GM12865 (cell line): ENCODE data around the gene IFT80.

Experiments used
- DNase-seq: peaks from one replicate; pipeline ENCODE4 v3.0.0; 2010; ENCODE audit warnings: low read depth
- H3K4me3 ChIP-seq: 2 replicates; pipeline ENCODE4 v1.5.1; 2011; ENCODE audit warnings: mild to moderate bottlenecking, low read depth, low read length, control low read depth
- CTCF ChIP-seq: IDR thresholded peaks from 2 replicates; pipeline ENCODE4 v1.5.1; 2011; ENCODE audit warnings: low read length, control low read depth, low read depth, inconsistent platforms; ENCODE audit not compliant: insufficient read depth; ENCODE audit errors: missing control alignments

Gene IFT80

DNA sequence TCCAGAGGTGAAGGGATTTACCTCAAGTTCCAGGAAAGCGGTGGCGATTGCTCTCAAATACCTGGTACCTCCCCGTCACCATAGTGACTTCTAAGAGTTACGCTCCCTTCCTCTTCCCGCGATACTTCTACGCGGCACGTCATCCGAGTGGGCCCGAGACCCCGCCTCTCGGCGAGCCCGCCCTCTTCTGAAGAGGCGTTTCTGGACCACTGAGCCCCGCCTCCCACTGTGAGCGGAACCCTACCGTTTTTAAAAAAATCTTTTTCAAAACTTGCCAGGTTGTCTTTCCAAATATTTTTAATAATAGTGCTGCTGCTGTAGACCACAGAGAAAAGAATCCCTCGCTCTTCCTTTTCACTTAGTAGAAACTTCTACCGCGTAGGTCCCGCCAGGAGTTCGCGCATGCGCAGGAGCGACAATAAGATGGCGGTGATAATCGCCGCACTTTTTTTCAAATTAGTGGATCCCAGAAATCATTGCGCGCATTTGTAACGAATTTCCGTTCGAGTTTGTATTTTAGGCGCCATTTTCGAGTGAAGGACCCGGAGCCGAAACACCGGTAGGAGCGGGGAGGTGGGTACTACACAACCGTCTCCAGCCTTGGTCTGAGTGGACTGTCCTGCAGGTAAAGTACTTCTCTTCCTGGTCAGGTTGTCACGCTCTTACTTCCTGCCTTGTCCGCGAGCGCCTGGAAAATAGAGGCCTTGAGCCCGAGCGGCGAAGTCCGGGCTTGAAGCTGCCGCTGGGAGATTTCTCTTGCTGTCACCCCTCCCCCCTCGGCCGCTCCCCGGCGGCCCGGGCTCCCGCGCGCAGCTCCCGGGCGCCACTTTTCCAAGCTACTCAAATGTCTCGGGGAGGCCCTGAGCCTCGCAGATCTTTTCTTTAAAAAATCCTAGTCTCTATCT is at the start of gene IFT80, which contains the start of gene SMC4:
TSS of gene IFT80 (minus strand) at position 101 of the 905 bp plus-strand sequence. CDS start 14,625 bp downstream, outside the sequence.
TSS of gene SMC4 (plus strand) at position 526 of the 905 bp plus-strand sequence. CDS start 1,177 bp downstream, outside the sequence.
- H3K4me3 ChIP-seq = peak within 1 kb of the TSS; percentile 85
- peak; percentile 98 for DNase-seq
- no peak for TF ChIP-seq CTCF

DNA sequence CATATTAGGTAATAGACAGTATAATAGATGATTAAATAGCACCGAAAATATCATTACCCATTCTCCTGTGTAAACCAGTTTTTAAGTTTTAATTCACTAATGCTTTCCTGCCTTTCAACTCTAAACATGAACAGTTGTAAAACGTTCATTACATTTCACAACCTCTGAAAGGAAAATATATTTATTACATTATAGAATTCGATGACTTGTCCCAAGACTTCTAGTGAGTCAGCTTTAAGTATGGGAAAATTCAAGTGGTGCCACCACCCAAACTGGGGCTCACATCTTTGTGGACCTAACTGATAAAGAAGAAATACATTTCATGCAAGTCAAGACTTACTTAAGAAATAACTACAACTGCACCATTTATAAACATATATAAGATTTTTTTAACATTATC is 48.5 kb upstream of the IFT80 start:
- TF ChIP-seq CTCF = no peak
- H3K4me3 ChIP-seq = peak overlapping the region; percentile 86
- DNase-seq = no peak

DNA sequence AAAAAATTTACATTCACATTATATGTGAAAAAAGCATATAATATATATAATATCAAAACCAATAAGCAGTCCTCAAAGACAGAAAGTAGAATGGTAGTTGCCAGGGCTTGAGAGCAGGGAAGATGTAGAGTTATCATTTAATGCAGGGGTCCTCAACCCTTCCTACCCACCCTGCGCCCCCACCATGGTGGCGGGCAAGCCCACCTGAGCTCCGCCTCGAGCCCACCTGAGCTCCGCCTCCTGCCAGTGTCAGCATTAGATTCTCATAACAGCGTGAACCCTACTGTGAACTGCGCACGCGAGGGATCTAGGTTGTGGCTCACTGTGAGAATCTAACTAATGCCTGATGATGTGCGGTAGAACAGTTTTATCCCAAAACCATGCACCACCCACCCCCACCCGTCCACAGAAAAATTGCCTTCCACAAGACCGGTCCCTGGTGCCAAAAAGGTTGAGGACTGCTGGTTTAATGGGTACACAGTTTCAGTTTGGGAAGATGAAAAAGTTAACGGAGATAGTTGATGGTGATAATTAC is 47.6 kb upstream of the IFT80 start:
- TF ChIP-seq CTCF = no peak
- DNase-seq = no peak
- no peak overlapping the region for H3K4me3 ChIP-seq

DNA sequence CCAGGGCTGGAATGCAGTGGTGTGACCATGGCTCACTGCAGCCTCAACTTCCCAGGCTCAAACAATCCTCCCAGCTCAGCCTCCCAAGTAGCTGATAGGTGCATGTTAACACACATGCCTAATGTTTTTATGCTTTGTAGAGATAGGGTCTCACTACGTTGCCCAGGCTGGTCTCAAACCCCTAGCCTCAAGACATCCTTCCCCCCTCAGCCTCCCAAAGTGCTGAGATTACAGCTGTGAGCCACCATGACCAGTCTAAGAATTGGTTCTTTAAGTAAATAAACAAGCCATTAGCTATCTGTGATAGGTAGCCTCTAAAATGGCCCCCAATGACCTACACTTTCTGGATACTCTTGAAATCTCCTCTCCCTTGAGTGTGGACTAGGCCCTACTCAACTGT is 46.8 kb upstream of the IFT80 start:
- no peak overlapping the region for H3K4me3 ChIP-seq
- DNase-seq = no peak
- no peak for TF ChIP-seq CTCF

- H3K4me3 ChIP-seq = no peak overlapping the region
- no peak for TF ChIP-seq CTCF
- no peak for DNase-seq
These were observed 45.4 kb upstream of the IFT80 start for GRCh38 chr3:160444411-160444810.

DNA sequence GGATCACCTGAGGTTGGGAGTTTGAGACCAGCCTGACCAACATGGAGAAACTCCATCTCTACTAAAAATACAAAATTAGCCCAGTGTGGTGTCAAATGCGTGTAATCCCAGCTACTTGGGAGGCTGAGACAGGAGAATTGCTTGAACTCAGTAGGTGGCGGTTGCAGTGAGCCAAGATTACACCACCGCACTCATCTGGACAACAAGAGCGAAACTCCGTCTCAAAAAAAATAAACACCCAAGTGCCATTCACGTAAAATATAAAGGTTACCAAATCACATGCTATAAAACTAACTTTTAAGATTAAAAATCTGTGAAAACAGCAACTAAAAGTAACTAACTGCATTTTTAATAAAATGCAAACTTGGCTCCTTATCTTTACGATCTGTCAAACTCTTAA is 41.7 kb upstream of the IFT80 start:
- no peak for DNase-seq
- no peak for TF ChIP-seq CTCF
- no peak overlapping the region for H3K4me3 ChIP-seq
